AG04449 (cell line): ENCODE data around the gene DHX15.

Experiments
- CTCF ChIA-PET: fragments of 350-600 bp; formaldehyde crosslinking; extraction: SDS; loops from one replicate; lab custom pipeline; 2021; ENCODE audit warnings: antibody characterized with exemption; lab: Yijun Ruan, JAX
- POLR2A ChIA-PET: fragments of 400-600, 350-600 bp; formaldehyde crosslinking; extraction: SDS; loops from one replicate; lab custom pipeline; 2020; ENCODE audit warnings: antibody characterized with exemption, inconsistent platforms; lab: Yijun Ruan, JAX
- DNase-seq: peaks from one replicate; pipeline ENCODE4 v3.0.0-alpha.2; 2010; ENCODE audit warnings: low read depth, low spot score
- H3K4me3 ChIP-seq: 2 replicates; pipeline ENCODE4 v1.5.1; 2011; ENCODE audit warnings: low read depth, mild to moderate bottlenecking, control low read depth, low read length
- CTCF ChIP-seq: IDR thresholded peaks from one replicate; pipeline ENCODE4 v1.5.1; 2011; ENCODE audit warnings: mild to moderate bottlenecking, moderate library complexity, low read length, control low read depth, inconsistent platforms; ENCODE audit not compliant: insufficient read depth; ENCODE audit errors: missing control alignments

The DHX15 gene

GRCh38 chr4:24584211-24584850, at the start of gene DHX15:
DHX15 (minus strand) TSS chr4:24584554; CDS start chr4:24584393, 161 bp downstream.
- DNase-seq, result peak; percentile 77
- ChIA-PET CTCF (interaction anchor here (1.0 to 1.4 kb wide), 4 partner anchors 10 to 395 kb away, joined by 3 to 4 read pairs (median 4); no protein-coding TSS in a partner anchor), POLR2A (interaction anchor here (0.8 to 1.2 kb wide), 4 partner anchors 10 to 71 kb away, joined by 3 to 5 read pairs (median 4); no protein-coding TSS in a partner anchor)
- H3K4me3 ChIP-seq, result peak within 1 kb of the TSS; percentile 97
- TF ChIP-seq CTCF, result no peak

DNA sequence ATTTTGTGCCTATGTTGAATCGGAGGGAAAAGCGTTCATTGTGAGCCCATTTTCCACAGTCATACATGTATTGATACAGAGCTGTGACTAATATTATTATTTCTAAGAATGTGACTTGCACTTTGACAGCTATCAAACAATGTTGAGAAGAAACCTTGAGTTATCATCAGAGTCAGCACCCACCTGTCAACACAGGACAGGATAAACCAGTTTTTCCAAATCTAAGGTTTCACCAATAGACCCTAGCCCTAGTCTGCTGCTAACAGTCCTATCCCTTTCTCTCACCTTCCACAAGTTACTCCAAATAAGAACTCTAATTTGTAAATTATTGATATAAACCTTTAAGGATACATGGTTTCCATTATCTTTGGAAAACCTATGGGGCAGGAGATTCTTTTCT, 47.7 kb upstream of the DHX15 start:
- no peak overlapping the region for H3K4me3 ChIP-seq
- ChIA-PET POLR2A (no interaction called here), CTCF (no interaction called here)
- TF ChIP-seq CTCF, result no peak
- no peak for DNase-seq

- POLR2A ChIA-PET, result no interaction called here
- TF ChIP-seq CTCF, result no peak
- CTCF ChIA-PET, result interaction anchor here (1.1 kb wide), 1 partner anchor 349 kb away, joined by 3 read pairs; no protein-coding TSS in a partner anchor
- no peak overlapping the region for H3K4me3 ChIP-seq
- DNase-seq, result no peak
Measured at GRCh38 chr4:24630937-24631336, 46.6 kb upstream of the DHX15 start.

GRCh38 chr4:24625091-24625490, 40.7 kb upstream of the DHX15 start:
- POLR2A ChIA-PET, result no interaction called here
- CTCF ChIA-PET, result no interaction called here

DNA sequence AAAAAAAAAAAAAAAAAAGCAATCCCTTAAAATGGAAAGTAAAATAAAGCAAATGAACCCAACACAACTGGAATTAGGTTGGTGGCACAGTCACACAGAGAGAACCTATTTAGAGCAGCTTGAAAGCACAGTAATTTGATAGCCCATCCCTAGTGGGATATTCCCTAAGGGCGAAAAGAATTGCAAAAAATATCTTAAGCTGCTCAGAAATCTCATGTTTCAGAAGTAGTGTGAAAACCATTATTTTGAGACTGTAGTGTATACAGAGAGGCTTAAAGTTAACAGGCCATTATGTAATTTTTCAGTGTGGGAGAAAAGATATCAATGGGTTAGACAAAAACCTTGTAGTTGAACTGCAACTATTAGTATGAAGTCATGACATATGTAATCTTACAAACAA, 40.0 kb upstream of the DHX15 start:
- CTCF ChIA-PET, result interaction anchor here (0.6 kb wide), 1 partner anchor 9 kb away, joined by 3 read pairs; no protein-coding TSS in a partner anchor
- no peak for TF ChIP-seq CTCF
- DNase-seq, result no peak
- POLR2A ChIA-PET, result no interaction called here
- H3K4me3 ChIP-seq, result no peak overlapping the region

More at GRCh38 chr4:24625091-24625490, 40.7 kb upstream of the DHX15 start:
- TF ChIP-seq CTCF, result no peak
- H3K4me3 ChIP-seq, result no peak overlapping the region
- DNase-seq, result no peak

- H3K4me3 ChIP-seq, result no peak overlapping the region
- no peak for TF ChIP-seq CTCF
- POLR2A ChIA-PET, result no interaction called here
- DNase-seq, result no peak
- CTCF ChIA-PET, result no interaction called here
Measured at GRCh38 chr4:24622146-24622834, 37.9 kb upstream of the DHX15 start.
